Measurements from ENCODE around the gene HSPA4.

The HSPA4 gene

DNA sequence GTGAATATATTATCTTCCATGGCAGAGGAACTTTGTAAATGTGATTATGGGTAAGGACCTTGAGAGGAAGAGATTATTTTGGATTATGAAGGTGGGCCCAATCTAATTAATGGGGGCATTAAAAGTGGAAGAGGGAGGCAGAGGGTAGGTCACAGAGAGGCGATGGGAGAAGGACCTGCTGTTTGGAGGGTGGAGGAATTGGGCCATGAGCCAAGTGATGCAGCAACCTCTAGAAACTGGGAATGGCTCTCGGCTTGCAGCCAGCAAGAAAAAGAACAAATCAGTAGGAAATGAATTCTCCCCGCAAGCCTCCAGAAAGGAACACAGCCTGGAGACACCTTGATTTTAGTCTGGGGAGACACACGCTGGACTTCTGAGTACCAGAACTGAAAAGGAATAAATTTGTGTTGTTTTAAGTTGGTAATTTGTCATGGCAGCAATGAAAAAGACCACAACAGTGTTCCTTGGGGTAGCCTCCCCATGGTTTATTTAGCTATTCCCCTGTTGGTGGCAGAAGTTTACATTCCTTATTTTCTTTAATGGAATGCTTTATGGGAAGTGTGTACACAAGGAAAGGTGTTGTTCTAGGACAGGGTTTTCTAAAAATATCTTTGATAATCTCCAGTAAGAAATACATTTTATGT, 103.6 kb downstream of the HSPA4 start:
- DNase-seq (ENCODE audit: low read depth, low spot score), result no peak
